ENCODE data around the gene PAF1.

GRCh38 chr19:39352381-39353255 lies 38.3 kb downstream of the PAF1 start:
- TF ChIP-seq YY1 (IDR thresholded peaks at IDR 0.05; ENCODE audit: insufficient read depth, insufficient read length) (no peak), SUZ12 (IDR thresholded peaks at IDR 0.05; ENCODE audit: extremely low read depth, insufficient read depth, insufficient read length) (no peak)
